ENCODE measurements around the gene TMLHE. TPM values are rescaled to one million over a fixed set of nuclear protein-coding genes. Genes with fewer than 3 reads are reported as not detected.
"Not testable (repeated sequence)": the region's sequence is repeated elsewhere in the genome, so short reads cannot be mapped to it uniquely, and the experiment has no call there.

The TMLHE gene
- total RNA-seq, 1 donor from 2014 or later: 27.2 TPM

DNA sequence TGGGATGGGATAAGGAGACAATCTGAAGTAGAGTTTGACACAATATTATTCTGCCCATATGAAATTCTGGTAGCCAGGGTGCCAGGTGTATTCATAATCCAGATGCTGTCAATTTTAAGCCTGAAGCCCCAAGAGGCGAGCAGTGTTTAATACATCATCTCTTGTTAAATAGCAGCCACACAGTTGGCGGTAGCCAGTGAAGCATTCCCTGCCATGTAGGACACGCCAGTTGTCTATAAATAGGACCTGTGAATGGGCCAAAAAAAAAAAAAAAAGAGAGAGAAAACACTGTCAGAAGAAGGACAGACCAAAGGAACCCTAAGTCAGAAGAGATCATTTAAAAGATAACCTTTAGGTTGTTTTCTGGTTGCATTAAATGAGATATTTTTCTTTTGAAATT lies 121.3 kb downstream of the TMLHE start:
- not testable (repeated sequence) for DNase-seq (ENCODE audit: low spot score)

GRCh38 chrX:155477136-155477535 lies 135.6 kb downstream of the TMLHE start:
- not testable (repeated sequence) for DNase-seq (ENCODE audit: low spot score)

DNA sequence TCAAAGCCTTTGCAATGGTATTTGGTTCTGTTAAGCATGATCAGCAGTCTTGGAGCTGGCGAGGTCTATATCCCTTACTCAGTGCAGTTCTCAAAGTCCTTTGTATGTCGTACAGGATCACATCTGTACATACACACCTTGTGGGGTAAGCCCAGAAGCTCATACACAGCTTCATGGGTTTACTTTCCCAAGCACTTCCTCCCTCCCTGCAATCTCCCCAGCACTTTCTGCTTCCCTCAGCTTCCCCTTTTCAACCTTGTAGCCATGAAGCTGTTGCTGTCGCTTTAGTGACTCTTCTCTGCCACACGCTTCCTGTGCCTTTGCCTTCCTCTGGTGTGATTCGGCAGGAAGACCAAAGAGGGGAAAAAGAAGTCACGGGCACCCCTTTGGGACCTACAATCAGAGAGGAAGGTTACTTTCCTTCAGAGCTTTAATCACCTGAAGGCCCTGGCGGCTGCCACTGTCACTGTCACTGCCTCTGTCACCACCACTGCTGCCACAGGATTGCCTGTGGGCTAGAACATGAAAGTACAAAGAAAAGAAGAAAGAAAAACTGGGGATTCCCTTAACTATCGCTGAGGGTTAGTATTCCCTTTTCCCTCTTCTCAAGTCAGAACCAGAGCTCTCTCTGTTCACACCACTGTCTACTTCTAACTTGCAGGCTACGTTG lies 146.3 kb downstream of the TMLHE start:
- not testable (repeated sequence) for DNase-seq (ENCODE audit: low spot score)

DNA sequence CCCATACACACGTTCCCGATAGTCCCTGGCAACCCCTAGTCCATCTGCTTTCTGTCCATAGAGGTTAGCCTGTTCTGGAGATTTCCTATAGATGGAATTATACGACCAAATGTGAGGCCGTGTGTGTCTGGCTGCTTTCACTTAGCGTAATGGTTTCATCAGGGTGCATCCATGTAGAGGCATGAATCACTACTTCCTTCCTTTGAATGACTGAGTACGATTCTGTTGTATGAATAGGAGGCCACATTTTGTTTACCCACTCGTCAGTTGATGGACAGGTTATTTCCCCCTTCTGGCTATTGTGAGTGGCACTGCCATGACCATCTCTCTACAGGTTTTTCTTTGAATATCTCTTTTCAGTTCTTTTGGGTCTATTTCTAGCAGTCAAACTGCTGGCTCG lies 152.3 kb downstream of the TMLHE start:
- DNase-seq (ENCODE audit: low spot score): not testable (repeated sequence)

DNA sequence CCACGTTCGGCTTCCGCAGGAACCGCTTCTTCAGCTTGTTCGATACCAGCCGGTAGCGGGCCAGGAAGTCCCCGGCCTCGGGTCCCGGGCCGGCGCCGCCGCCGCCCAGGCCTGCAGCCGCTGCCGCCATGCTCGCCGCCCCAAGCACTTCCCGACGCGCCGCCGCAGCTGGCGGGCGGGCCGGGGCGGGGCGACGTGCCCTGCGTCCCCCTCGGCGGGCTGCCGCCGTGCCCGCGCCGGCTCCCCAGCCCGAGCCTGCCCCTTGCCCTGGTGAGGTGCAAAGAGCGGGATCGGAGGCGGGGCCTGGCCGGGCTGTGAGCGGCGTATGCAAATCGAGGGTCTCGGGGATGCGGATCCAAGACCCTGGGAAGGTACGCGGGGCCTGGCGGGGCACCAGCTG lies 154.3 kb downstream of the TMLHE start, which contains the start of gene F8A3:
Gene F8A3 (minus strand): TSS at position 150 of the 400 bp plus-strand sequence. CDS start 20 bp downstream, at position 130.
- not testable (repeated sequence) for DNase-seq (ENCODE audit: low spot score)

- DNase-seq (ENCODE audit: low spot score): not testable (repeated sequence)
These were observed 154.8 kb downstream of the TMLHE start for GRCh38 chrX:155457761-155458447.

- DNase-seq (ENCODE audit: low spot score): no peak
These were observed 171.7 kb downstream of the TMLHE start for GRCh38 chrX:155441097-155441496.

Other genes with a start within 250 kb of the TMLHE start
- gene F8A2, start 230.9 kb downstream of the TMLHE start, total RNA-seq: not detected
- 3.5 TPM for gene F8A3, start 154.3 kb downstream of the TMLHE start, total RNA-seq
- gene SPRY3, start 366 bp downstream of the TMLHE start, total RNA-seq: 3.4 TPM